HepG2 (cell line): ENCODE measurements around the gene CYP4F2.

Source experiments
- CENPX ChIP-seq: sonication (generic); formaldehyde crosslinking; IDR thresholded peaks from 2 replicates; pipeline ENCODE4 v1.9.0; 2021; ENCODE audit warnings: mild to moderate bottlenecking, missing genetic modification reagents, moderate library complexity
- PAX8 ChIP-seq: sonication (generic); formaldehyde crosslinking; IDR thresholded peaks from 2 replicates; pipeline ENCODE4 v1.8.0; 2022; ENCODE audit warnings: mild to moderate bottlenecking, missing genetic modification reagents, borderline replicate concordance
- ZNF34 ChIP-seq: sonication (generic); formaldehyde crosslinking; IDR thresholded peaks from 2 replicates; pipeline ENCODE4 v1.4.0; 2020; ENCODE audit warnings: mild to moderate bottlenecking, missing genetic modification reagents, borderline replicate concordance
- TF ChIP-seq, protein P1 (sequence below), 2 experiments: sonication (generic) in 1 of 2; formaldehyde crosslinking in 1 of 2; IDR thresholded peaks; 2 replicates each; pipeline versions ENCODE4 v1.4.0 to v1.6.1; 2018 to 2020; ENCODE audit warnings: missing genetic modification reagents in 2 of 2, borderline replicate concordance in 1 of 2, low read depth in 1 of 2, mild to moderate bottlenecking in 1 of 2, missing biosample characterization in 1 of 2

DNA sequence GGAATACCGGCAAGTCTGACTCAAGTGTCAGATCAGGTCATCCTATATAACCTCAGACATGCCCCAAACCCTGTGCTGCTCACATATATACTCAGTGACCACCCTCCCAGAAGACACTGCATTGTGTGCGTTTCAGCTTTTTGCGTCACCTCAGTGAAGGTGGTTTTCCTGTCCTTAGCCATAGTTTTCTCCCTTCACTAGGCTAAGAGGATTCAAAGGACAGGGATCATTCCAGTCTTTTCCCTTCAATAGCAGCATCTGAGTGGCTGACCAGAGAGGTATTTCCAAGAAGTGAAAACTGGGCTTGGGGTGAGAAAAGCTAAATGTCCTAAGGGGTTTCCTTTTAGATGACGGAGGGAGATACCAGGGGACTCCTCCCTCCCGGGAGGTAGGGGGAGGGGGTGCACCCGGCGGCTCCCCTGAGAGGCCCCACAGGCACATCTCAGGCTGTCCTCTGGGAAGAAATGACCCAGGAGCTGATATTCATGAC lies 69.7 kb downstream of the CYP4F2 start:
- TF ChIP-seq PAX8 (CRISPR knock-in tag), result no peak
- TF ChIP-seq CENPX, result no peak
- TF ChIP-seq, protein P1, sequence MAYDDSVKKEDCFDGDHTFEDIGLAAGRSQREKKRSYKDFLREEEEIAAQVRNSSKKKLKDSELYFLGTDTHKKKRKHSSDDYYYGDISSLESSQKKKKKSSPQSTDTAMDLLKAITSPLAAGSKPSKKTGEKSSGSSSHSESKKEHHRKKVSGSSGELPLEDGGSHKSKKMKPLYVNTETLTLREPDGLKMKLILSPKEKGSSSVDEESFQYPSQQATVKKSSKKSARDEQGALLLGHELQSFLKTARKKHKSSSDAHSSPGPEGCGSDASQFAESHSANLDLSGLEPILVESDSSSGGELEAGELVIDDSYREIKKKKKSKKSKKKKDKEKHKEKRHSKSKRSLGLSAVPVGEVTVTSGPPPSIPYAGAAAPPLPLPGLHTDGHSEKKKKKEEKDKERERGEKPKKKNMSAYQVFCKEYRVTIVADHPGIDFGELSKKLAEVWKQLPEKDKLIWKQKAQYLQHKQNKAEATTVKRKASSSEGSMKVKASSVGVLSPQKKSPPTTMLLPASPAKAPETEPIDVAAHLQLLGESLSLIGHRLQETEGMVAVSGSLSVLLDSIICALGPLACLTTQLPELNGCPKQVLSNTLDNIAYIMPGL (CRISPR knock-in tag; IDR thresholded peaks at IDR 0.05; ENCODE audit: borderline replicate concordance in 1 of 2, low read depth in 1 of 2), result no peak
- TF ChIP-seq ZNF34 (CRISPR knock-in tag), result no peak
